ENCODE results near the gene OR6B1.

Gene OR6B1

GRCh38 chr7:144027070-144027469 is 26.9 kb downstream of the OR6B1 start:
- no peaks in the 10 kb centered on the region for H3K4me1 Mint-ChIP-seq
- H3K27ac Mint-ChIP-seq: no peak overlapping the region
- peak; percentile 30 for TF ChIP-seq CTCF (IDR thresholded peaks at IDR 0.05)
- H3K36me3 Mint-ChIP-seq (ENCODE audit: low read depth): no peaks in the 10 kb centered on the region
- H3K9me3 Mint-ChIP-seq: no peaks in the 10 kb centered on the region
- no peaks in the 10 kb centered on the region for H3K27me3 Mint-ChIP-seq (ENCODE audit: low read depth, poor library complexity)
- no peak overlapping the region for H3K4me3 Mint-ChIP-seq
- no peak for DNase-seq

GRCh38 chr7:144027974-144028373 is 27.9 kb downstream of the OR6B1 start:
- H3K27me3 Mint-ChIP-seq (ENCODE audit: low read depth, poor library complexity): no peaks in the 10 kb centered on the region
- no peak for TF ChIP-seq CTCF (IDR thresholded peaks at IDR 0.05)
- no peak overlapping the region for H3K27ac Mint-ChIP-seq
- no peaks in the 10 kb centered on the region for H3K9me3 Mint-ChIP-seq
- H3K4me3 Mint-ChIP-seq: no peak overlapping the region
- no peaks in the 10 kb centered on the region for H3K36me3 Mint-ChIP-seq (ENCODE audit: low read depth)
- no peaks in the 10 kb centered on the region for H3K4me1 Mint-ChIP-seq
- DNase-seq: no peak

- no peak for TF ChIP-seq CTCF (IDR thresholded peaks at IDR 0.05)
- H3K4me3 Mint-ChIP-seq: no peak overlapping the region
- no peak for DNase-seq
- H3K4me1 Mint-ChIP-seq: no peaks in the 10 kb centered on the region
- no peaks in the 10 kb centered on the region for H3K9me3 Mint-ChIP-seq
- no peak overlapping the region for H3K27ac Mint-ChIP-seq
- H3K36me3 Mint-ChIP-seq (ENCODE audit: low read depth): no peaks in the 10 kb centered on the region
- no peaks in the 10 kb centered on the region for H3K27me3 Mint-ChIP-seq (ENCODE audit: low read depth, poor library complexity)
These were observed 28.4 kb downstream of the OR6B1 start for GRCh38 chr7:144028547-144028946.

GRCh38 chr7:144032516-144032915 is 32.4 kb downstream of the OR6B1 start:
- H3K4me1 Mint-ChIP-seq: no peaks in the 10 kb centered on the region
- TF ChIP-seq CTCF (IDR thresholded peaks at IDR 0.05): no peak
- H3K27ac Mint-ChIP-seq: no peak overlapping the region
- no peak for DNase-seq
- no peaks in the 10 kb centered on the region for H3K27me3 Mint-ChIP-seq (ENCODE audit: low read depth, poor library complexity)
- no peak overlapping the region for H3K4me3 Mint-ChIP-seq
- H3K9me3 Mint-ChIP-seq: no peaks in the 10 kb centered on the region
- H3K36me3 Mint-ChIP-seq (ENCODE audit: low read depth): no peaks in the 10 kb centered on the region

GRCh38 chr7:144032985-144033709 is 33.0 kb downstream of the OR6B1 start:
- H3K27me3 Mint-ChIP-seq (ENCODE audit: low read depth, poor library complexity): no peaks in the 10 kb centered on the region
- no peak overlapping the region for H3K4me3 Mint-ChIP-seq
- H3K36me3 Mint-ChIP-seq (ENCODE audit: low read depth): no peaks in the 10 kb centered on the region
- no peak for TF ChIP-seq CTCF (IDR thresholded peaks at IDR 0.05)
- no peak for DNase-seq
- no peaks in the 10 kb centered on the region for H3K9me3 Mint-ChIP-seq
- H3K27ac Mint-ChIP-seq: no peak overlapping the region
- no peaks in the 10 kb centered on the region for H3K4me1 Mint-ChIP-seq

- Mint-ChIP-seq H3K27ac (no peak overlapping the region), H3K36me3 (ENCODE audit: low read depth) (no peaks in the 10 kb centered on the region), H3K27me3 (ENCODE audit: low read depth, poor library complexity) (no peaks in the 10 kb centered on the region), H3K9me3 (no peaks in the 10 kb centered on the region), H3K4me3 (no peak overlapping the region), H3K4me1 (no peaks in the 10 kb centered on the region)
- no peak for DNase-seq
- no peak for TF ChIP-seq CTCF (IDR thresholded peaks at IDR 0.05)
These were observed 35.3 kb downstream of the OR6B1 start for GRCh38 chr7:144035385-144035784.
